ENCODE measurements around the gene BPGM. TPM values are rescaled to one million over a fixed set of nuclear protein-coding genes. Genes with fewer than 3 reads are reported as not detected.

BPGM gene
- 16.8 and 16.9 TPM in 2 replicates for total RNA-seq (2014; rRNA removed; shearing (Covaris generic))
- 16.5 and 16.9 TPM in 2 replicates for polyA plus RNA-seq (2016; fragmentation: Nextera tagmentation; extraction: Ambion mirVana)
- long read RNA-seq, transcript BPGM-201 (3 exons, 1,753 nt), result major isoform, 30 of 30 reads
- long read RNA-seq, partial matches to known transcripts, result 0 of 30 reads
- long read RNA-seq, other reads (novel, unspliced or antisense), result 0 of 30 reads

DNA sequence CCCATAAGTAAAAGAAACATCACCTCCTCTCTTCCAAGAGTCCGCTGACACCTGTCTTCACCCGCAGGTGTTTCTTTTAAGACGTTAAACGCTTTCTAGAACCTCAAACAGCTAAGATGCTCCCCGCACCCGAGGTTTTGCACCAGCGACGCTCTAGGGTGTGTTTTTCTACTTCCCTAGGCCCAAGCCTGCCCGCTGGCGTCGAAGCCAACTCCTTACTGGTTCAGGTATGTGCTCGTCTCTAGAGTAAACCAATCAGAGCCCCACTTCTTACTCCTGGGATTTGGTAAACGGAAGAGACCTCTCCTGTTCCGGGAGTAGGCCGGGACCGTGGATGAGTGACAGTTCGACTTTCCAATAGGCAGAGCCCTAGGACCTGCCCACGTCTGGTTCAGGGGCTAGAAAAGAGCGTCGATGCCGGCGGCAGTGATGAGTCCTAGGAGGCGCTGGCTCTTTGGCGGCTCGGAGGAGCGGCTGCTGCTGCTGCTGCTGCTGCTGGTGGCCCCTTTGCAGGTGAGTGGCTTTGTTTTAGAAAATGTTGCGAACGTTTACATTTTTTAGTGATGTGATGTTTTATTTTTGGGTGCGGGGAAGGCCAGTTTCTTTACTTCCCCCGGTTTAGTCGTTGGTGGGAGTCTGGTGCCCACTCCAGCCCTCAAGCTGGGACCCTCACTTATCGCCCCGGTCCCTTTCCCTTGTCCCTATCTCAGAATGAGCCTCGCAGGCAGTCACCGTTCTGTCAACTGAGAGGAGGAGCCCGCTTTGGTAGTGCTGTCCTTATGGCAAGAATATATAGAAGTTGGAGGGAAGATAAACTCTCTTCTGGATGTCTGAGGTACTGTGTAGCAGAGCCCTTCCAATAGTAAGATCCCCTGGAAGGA, at the start of gene BPGM:
TSS of gene BPGM (plus strand) at position 429 of the 881 bp plus-strand sequence. CDS start 14,655 bp downstream, outside the sequence.
- Histone ChIP-seq H3K79me2 (replicated peaks; ENCODE audit: insufficient read depth) (peaks cover 24% of the 10 kb centered on the region), H3K9me2 (ENCODE audit: insufficient read depth) (no peaks in the 10 kb centered on the region), H4K20me1 (replicated peaks; ENCODE audit: insufficient read depth) (no peaks in the 10 kb centered on the region), H3F3A (replicated peaks; ENCODE audit: low read depth) (no peaks in the 10 kb centered on the region), H3K4me3 (peak within 1 kb of the TSS; percentile 73), H3K4me2 (peak within 1 kb of the TSS; percentile 87), H3K27ac (ENCODE audit: low read depth) (no peak within 1 kb of the TSS; the same call in 1 of the 2 replicates), H2AFZ (peak within 1 kb of the TSS; percentile 56), H3K4me1 (ENCODE audit: insufficient read depth) (no peaks in the 10 kb centered on the region), H3K36me3 (ENCODE audit: insufficient read depth) (no peaks in the 10 kb centered on the region), H3K27me3 (ENCODE audit: insufficient read depth) (no peaks in the 10 kb centered on the region)
- Mint-ChIP-seq H3K27me3 (ENCODE audit: insufficient read depth, low read depth, poor library complexity) (no peaks in the 10 kb centered on the region), H3K27ac (no peak within 1 kb of the TSS), H3K9me3 (peaks cover 4% of the 10 kb centered on the region; the same call in 2 of the 3 replicates), H3K36me3 (ENCODE audit: low read depth) (no peaks in the 10 kb centered on the region), H3K4me1 (no peaks in the 10 kb centered on the region; the same call in 2 of the 3 replicates), H3K4me3 (no peak within 1 kb of the TSS)
- DNase-seq (ENCODE audit: low spot score) (peak; percentile 100), ATAC-seq (peak; percentile 99)
- TF ChIP-seq, protein P1, sequence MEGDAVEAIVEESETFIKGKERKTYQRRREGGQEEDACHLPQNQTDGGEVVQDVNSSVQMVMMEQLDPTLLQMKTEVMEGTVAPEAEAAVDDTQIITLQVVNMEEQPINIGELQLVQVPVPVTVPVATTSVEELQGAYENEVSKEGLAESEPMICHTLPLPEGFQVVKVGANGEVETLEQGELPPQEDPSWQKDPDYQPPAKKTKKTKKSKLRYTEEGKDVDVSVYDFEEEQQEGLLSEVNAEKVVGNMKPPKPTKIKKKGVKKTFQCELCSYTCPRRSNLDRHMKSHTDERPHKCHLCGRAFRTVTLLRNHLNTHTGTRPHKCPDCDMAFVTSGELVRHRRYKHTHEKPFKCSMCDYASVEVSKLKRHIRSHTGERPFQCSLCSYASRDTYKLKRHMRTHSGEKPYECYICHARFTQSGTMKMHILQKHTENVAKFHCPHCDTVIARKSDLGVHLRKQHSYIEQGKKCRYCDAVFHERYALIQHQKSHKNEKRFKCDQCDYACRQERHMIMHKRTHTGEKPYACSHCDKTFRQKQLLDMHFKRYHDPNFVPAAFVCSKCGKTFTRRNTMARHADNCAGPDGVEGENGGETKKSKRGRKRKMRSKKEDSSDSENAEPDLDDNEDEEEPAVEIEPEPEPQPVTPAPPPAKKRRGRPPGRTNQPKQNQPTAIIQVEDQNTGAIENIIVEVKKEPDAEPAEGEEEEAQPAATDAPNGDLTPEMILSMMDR (conservative IDR thresholded peaks at IDR 0.05; ENCODE audit: low read depth in 2 of 2), result peak; percentile 8 to 42; a peak in 2 of 4 replicates
- TF ChIP-seq, protein P2, sequence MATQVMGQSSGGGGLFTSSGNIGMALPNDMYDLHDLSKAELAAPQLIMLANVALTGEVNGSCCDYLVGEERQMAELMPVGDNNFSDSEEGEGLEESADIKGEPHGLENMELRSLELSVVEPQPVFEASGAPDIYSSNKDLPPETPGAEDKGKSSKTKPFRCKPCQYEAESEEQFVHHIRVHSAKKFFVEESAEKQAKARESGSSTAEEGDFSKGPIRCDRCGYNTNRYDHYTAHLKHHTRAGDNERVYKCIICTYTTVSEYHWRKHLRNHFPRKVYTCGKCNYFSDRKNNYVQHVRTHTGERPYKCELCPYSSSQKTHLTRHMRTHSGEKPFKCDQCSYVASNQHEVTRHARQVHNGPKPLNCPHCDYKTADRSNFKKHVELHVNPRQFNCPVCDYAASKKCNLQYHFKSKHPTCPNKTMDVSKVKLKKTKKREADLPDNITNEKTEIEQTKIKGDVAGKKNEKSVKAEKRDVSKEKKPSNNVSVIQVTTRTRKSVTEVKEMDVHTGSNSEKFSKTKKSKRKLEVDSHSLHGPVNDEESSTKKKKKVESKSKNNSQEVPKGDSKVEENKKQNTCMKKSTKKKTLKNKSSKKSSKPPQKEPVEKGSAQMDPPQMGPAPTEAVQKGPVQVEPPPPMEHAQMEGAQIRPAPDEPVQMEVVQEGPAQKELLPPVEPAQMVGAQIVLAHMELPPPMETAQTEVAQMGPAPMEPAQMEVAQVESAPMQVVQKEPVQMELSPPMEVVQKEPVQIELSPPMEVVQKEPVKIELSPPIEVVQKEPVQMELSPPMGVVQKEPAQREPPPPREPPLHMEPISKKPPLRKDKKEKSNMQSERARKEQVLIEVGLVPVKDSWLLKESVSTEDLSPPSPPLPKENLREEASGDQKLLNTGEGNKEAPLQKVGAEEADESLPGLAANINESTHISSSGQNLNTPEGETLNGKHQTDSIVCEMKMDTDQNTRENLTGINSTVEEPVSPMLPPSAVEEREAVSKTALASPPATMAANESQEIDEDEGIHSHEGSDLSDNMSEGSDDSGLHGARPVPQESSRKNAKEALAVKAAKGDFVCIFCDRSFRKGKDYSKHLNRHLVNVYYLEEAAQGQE (IDR thresholded peaks at IDR 0.05; ENCODE audit: unreplicated experiment), result no peak
- TF ChIP-seq POLR2AphosphoS5 (IDR thresholded peaks at IDR 0.05; ENCODE audit: low read depth), result peak; percentile 84
- no peak for TF ChIP-seq ZNF331 (CRISPR knock-in tag; IDR thresholded peaks at IDR 0.05; ENCODE audit: low read depth)
- peak; percentile 78 for TF ChIP-seq CREB1 (CRISPR knock-in tag; IDR thresholded peaks at IDR 0.05; ENCODE audit: low read depth)

DNA sequence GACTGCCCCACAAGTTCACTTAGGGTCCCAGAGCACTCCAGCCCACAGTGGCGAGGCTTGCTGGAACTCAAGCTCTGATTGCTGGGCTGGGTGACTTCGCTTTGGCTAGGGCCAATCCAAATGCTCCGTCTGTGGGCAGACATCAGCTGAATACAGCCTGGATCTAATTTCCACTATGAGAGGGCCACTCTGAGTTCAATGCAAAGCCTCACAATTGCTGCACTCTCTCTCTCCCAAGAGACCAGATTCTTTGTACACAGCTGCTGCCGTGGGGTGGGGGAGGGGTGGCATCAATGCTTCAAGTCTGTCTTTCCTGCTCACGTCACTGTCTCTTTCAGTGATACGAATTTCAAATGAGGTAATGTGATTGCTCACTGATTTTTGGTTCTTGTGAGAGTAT, 47.3 kb upstream of the BPGM start:
- DNase-seq (ENCODE audit: low spot score), result peak; percentile 40
- H3K27me3 ChIP-seq (ENCODE audit: insufficient read depth), result no peaks in the 10 kb centered on the region
- Mint-ChIP-seq H3K9me3 (peaks cover 8% of the 10 kb centered on the region; the same call in 1 of the 3 replicates), H3K4me3 (no peak overlapping the region), H3K4me1 (peaks cover 2% of the 10 kb centered on the region; the same call in 1 of the 3 replicates), H3K36me3 (ENCODE audit: low read depth) (peaks cover 6% of the 10 kb centered on the region; the same call in 1 of the 3 replicates), H3K27ac (no peak overlapping the region), H3K27me3 (ENCODE audit: insufficient read depth, low read depth, poor library complexity) (no peaks in the 10 kb centered on the region)
- H3F3A ChIP-seq (replicated peaks; ENCODE audit: low read depth), result no peaks in the 10 kb centered on the region
- no peak overlapping the region for H3K4me2 ChIP-seq
- H3K9me2 ChIP-seq (ENCODE audit: insufficient read depth), result no peaks in the 10 kb centered on the region
- no peak overlapping the region for H3K4me3 ChIP-seq
- no peaks in the 10 kb centered on the region for H3K4me1 ChIP-seq (ENCODE audit: insufficient read depth)
- no peaks in the 10 kb centered on the region for H4K20me1 ChIP-seq (replicated peaks; ENCODE audit: insufficient read depth)
- no peak overlapping the region for H3K27ac ChIP-seq (ENCODE audit: low read depth)
- H3K36me3 ChIP-seq (ENCODE audit: insufficient read depth), result no peaks in the 10 kb centered on the region
- peak; percentile 32; the same call in 2 of the 3 replicates for ATAC-seq
- no peaks in the 10 kb centered on the region for H3K79me2 ChIP-seq (replicated peaks; ENCODE audit: insufficient read depth)
- H2AFZ ChIP-seq, result peak overlapping the region; percentile 84; the same call in 1 of the 2 replicates
- TF ChIP-seq POLR2AphosphoS5 (IDR thresholded peaks at IDR 0.05; ENCODE audit: low read depth) (no peak), EZH2phosphoT487 (IDR thresholded peaks at IDR 0.05; ENCODE audit: unreplicated experiment) (no peak)
- TF ChIP-seq, protein P3, sequence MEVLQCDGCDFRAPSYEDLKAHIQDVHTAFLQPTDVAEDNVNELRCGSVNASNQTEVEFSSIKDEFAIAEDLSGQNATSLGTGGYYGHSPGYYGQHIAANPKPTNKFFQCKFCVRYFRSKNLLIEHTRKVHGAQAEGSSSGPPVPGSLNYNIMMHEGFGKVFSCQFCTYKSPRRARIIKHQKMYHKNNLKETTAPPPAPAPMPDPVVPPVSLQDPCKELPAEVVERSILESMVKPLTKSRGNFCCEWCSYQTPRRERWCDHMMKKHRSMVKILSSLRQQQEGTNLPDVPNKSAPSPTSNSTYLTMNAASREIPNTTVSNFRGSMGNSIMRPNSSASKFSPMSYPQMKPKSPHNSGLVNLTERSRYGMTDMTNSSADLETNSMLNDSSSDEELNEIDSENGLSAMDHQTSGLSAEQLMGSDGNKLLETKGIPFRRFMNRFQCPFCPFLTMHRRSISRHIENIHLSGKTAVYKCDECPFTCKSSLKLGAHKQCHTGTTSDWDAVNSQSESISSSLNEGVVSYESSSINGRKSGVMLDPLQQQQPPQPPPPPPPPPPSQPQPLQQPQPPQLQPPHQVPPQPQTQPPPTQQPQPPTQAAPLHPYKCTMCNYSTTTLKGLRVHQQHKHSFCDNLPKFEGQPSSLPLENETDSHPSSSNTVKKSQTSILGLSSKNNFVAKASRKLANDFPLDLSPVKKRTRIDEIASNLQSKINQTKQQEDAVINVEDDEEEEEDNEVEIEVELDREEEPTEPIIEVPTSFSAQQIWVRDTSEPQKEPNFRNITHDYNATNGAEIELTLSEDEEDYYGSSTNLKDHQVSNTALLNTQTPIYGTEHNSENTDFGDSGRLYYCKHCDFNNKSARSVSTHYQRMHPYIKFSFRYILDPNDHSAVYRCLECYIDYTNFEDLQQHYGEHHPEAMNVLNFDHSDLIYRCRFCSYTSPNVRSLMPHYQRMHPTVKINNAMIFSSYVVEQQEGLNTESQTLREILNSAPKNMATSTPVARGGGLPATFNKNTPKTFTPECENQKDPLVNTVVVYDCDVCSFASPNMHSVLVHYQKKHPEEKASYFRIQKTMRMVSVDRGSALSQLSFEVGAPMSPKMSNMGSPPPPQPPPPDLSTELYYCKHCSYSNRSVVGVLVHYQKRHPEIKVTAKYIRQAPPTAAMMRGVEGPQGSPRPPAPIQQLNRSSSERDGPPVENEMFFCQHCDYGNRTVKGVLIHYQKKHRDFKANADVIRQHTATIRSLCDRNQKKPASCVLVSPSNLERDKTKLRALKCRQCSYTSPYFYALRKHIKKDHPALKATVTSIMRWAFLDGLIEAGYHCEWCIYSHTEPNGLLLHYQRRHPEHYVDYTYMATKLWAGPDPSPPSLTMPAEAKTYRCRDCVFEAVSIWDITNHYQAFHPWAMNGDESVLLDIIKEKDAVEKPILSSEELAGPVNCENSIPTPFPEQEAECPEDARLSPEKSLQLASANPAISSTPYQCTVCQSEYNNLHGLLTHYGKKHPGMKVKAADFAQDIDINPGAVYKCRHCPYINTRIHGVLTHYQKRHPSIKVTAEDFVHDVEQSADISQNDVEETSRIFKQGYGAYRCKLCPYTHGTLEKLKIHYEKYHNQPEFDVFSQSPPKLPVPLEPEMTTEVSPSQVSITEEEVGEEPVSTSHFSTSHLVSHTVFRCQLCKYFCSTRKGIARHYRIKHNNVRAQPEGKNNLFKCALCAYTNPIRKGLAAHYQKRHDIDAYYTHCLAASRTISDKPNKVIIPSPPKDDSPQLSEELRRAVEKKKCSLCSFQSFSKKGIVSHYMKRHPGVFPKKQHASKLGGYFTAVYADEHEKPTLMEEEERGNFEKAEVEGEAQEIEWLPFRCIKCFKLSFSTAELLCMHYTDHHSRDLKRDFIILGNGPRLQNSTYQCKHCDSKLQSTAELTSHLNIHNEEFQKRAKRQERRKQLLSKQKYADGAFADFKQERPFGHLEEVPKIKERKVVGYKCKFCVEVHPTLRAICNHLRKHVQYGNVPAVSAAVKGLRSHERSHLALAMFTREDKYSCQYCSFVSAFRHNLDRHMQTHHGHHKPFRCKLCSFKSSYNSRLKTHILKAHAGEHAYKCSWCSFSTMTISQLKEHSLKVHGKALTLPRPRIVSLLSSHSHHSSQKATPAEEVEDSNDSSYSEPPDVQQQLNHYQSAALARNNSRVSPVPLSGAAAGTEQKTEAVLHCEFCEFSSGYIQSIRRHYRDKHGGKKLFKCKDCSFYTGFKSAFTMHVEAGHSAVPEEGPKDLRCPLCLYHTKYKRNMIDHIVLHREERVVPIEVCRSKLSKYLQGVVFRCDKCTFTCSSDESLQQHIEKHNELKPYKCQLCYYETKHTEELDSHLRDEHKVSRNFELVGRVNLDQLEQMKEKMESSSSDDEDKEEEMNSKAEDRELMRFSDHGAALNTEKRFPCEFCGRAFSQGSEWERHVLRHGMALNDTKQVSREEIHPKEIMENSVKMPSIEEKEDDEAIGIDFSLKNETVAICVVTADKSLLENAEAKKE (CRISPR knock-in tag; IDR thresholded peaks at IDR 0.05), result no peak
